ENCODE data around the gene SLC25A30. TPM values are rescaled to one million over a fixed set of nuclear protein-coding genes. Genes with fewer than 3 reads are reported as not detected.
"Not testable (repeated sequence)": the region's sequence is repeated elsewhere in the genome, so short reads cannot be mapped to it uniquely, and the experiment has no call there.

Gene SLC25A30
- total RNA-seq, 2 donors from 2014 or later = 9.2 TPM

DNA sequence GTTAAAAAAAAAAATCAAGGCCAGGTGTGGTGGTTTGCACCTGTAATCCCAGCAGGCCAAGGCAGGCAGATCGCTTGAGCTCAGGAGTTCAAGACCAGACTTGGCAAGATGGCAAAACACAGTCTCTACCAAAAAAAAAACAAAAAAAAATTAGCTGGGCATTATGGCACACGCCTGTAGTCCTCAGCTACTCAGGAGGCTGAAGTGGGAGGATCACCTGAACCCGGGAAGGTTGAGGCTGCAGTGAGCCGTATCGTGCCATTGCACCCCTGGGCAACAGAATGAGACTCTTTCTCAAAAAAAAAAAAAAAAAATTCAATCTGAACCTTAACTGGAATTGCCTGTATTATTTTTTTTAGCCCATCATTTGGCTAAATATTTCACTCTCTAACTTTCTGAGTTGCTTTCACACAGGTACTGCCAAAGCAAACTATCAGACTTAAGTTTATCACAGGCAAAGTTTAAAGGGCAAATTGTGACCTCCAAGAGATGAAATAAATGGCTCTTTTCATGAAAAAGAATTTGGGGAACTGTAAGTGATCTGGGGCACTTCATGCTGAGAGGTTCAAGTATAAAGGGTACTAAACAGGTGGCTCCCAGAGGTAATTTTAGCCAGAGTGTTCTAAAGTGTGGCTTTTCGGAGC lies 14.7 kb upstream of the SLC25A30 start:
- no peak overlapping the region for H3K4me3 ChIP-seq
- no peaks in the 10 kb centered on the region for H3K36me3 ChIP-seq
- TF ChIP-seq, protein P1, sequence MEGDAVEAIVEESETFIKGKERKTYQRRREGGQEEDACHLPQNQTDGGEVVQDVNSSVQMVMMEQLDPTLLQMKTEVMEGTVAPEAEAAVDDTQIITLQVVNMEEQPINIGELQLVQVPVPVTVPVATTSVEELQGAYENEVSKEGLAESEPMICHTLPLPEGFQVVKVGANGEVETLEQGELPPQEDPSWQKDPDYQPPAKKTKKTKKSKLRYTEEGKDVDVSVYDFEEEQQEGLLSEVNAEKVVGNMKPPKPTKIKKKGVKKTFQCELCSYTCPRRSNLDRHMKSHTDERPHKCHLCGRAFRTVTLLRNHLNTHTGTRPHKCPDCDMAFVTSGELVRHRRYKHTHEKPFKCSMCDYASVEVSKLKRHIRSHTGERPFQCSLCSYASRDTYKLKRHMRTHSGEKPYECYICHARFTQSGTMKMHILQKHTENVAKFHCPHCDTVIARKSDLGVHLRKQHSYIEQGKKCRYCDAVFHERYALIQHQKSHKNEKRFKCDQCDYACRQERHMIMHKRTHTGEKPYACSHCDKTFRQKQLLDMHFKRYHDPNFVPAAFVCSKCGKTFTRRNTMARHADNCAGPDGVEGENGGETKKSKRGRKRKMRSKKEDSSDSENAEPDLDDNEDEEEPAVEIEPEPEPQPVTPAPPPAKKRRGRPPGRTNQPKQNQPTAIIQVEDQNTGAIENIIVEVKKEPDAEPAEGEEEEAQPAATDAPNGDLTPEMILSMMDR (IDR thresholded peaks at IDR 0.05) = no peak
- intact Hi-C loops (cut with DNase I) = no loop called here
- H3K9ac ChIP-seq (ENCODE audit: low read depth in 2 of 2, low read length in 2 of 2) = no peak overlapping the region
- no peaks in the 10 kb centered on the region for H3K4me1 ChIP-seq
- no peak for DNase-seq
- no peaks in the 10 kb centered on the region for H3K9me3 ChIP-seq
- no peak overlapping the region for H3K27ac ChIP-seq
- H3K27me3 ChIP-seq = no peaks in the 10 kb centered on the region

DNA sequence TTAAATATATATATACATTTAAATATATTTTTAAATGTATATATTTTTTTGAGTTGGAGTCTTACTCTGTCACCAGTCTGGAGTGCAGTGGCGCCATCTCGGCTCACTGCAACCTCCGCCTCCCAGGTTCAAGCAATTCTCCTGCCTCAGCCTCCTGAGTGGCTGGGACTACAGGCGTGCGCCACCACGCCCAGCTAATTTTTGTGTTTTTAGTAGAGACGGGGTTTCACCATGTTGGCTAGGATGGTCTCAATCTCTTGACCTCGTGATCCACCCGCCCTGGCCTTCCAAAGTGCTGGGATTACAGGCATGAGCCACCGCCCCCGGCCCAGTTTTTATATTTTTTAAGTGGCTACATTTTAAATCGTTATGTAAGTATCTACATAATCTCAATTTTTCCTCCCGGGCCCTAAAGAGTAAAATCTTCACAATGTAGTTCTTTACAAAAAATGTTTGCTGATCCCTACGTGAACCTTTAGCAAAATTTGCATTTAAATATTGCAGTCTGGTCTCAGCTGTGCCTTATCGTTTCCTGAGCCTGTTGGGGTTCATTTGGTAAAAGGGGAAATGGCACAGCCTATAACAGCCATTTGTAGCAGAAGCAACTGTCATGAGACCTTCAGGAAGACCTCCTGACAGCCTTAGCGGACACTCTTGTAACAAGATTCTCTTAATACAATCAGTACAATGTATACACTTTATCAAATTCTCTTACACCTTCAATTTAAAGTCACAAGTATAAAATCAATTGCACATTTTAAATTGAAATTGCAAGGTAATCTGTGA lies 8.1 kb upstream of the SLC25A30 start:
- H3K27ac ChIP-seq; H3K27me3 ChIP-seq; H3K4me1 ChIP-seq; DNase-seq; H3K4me3 ChIP-seq; H3K9ac ChIP-seq (ENCODE audit: low read depth in 2 of 2, low read length in 2 of 2); H3K36me3 ChIP-seq; H3K9me3 ChIP-seq; intact Hi-C loops (cut with DNase I): not testable (repeated sequence)

DNA sequence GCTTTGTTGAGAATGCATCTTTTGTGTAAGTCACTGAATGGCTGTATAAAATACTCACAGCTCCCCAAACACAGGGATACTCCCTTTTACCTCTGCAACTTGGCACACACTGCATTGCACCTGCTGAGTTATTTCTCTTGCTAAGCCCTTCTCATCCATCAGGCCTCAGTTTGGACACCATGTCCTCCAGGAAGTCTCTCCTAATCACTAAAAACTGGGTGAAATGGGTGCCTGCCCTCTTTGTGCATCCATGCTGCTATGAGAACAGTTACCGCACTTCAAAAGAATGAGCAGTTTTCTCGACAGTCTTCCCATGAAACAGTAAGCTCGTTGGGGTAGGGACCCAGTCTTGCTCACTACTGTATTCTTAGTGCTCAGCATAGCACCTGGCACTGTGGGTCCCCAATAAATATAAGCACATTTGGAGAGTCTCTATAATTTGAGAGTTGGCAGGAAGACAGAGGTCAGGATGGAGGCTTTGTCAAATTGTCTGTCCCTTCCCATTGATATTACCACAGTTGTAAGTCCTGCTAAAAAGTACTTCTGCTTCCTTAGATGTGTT lies 4.6 kb upstream of the SLC25A30 start:
- no peaks in the 10 kb centered on the region for H3K27me3 ChIP-seq
- H3K36me3 ChIP-seq = no peaks in the 10 kb centered on the region
- H3K27ac ChIP-seq = peak overlapping the region; percentile 2
- no peaks in the 10 kb centered on the region for H3K9me3 ChIP-seq
- H3K4me3 ChIP-seq = no peak overlapping the region
- H3K4me1 ChIP-seq = no peaks in the 10 kb centered on the region
- no peak for DNase-seq
- intact Hi-C loops (cut with DNase I) = no loop called here
- peak overlapping the region in 1 of 2 donors; percentile 40 for H3K9ac ChIP-seq (ENCODE audit: low read depth in 2 of 2, low read length in 2 of 2)
- TF ChIP-seq, protein P1 (IDR thresholded peaks at IDR 0.05) = no peak

DNA sequence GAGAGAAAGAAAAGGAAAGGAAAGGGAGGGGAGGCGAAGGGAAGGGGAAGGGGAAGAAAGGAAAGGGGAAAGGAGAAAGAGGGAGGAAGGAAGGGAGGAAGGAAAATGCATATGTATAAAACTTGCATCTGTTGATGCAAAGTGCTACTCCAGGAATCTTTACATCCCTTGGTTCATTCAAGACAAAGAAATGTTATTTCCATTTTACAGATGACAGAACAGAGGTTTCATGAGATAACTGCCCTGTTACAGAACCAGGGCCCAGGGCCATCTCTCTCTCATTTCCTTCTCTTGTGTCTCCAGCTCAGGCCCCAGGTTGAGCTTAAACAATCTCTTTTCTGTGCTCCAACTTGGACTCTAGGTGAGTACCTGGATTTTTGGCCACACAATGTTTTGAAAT lies 1.8 kb upstream of the SLC25A30 start:
- Histone ChIP-seq H3K9ac (ENCODE audit: low read depth in 2 of 2, low read length in 2 of 2) (no peak overlapping the region), H3K4me1 (no peaks in the 10 kb centered on the region), H3K36me3 (no peaks in the 10 kb centered on the region), H3K27me3 (no peaks in the 10 kb centered on the region), H3K27ac (no peak overlapping the region), H3K9me3 (no peaks in the 10 kb centered on the region), H3K4me3 (no peak overlapping the region)
- TF ChIP-seq, protein P1 (IDR thresholded peaks at IDR 0.05) = no peak
- DNase-seq = no peak
- intact Hi-C loops (cut with DNase I) = loop anchor here (5.0 kb wide), 1 partner anchor 47 kb away; no protein-coding TSS in a partner anchor

DNA sequence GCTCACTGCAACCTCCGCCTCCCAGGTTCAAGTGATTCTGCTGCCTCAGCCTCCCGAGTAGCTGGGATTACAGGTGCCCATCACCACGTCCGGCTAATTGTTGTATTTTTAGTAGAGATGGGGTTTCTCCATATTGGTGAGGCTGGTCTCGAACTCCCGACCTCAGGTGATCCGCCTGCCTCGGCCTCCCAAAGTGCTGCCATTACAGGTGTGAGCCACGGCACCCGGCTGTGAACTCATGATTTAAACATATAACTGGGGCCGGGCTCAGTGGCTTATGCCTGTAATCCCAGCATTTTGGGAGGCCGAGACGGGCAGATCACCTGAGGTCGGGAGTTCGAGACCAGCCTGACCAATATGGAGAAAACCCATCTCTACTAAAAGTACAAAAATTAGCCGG lies 1.2 kb upstream of the SLC25A30 start:
- H3K9ac ChIP-seq (ENCODE audit: low read depth in 2 of 2, low read length in 2 of 2); H3K27me3 ChIP-seq; H3K9me3 ChIP-seq; H3K4me3 ChIP-seq; H3K27ac ChIP-seq; H3K4me1 ChIP-seq; DNase-seq; H3K36me3 ChIP-seq: not testable (repeated sequence)
- intact Hi-C loops (cut with DNase I) = loop anchor here (5.0 kb wide), 1 partner anchor 48 kb away; no protein-coding TSS in a partner anchor

DNA sequence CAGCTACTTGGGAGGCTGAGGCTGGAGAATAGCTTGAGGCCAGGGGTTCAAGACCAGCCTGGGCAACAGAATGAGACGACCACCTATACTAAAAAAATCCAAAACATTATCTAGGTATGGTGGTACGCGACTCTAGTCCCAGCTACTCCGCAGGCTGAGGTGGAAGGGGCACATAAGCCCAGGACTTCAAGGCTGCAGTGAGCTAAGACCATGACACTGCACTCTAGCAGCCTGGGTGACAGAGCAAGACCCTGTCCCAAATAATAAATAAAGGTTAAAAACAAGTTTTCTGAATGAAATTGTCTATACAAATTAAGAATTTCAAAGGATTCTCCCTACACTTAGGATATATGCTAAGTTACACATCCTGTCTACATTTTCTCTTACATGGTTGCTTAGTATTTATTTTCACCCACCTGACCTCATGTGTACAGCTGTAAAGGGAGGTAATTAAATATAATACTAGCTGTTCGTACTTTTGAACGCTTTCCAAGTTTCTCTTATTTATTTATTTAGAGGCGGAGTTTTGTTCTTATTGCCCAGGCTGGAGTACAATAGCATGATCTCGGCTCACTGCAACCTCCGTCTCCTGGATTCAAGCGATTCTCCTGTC lies 1.6 kb downstream of the SLC25A30 start:
- no peaks in the 10 kb centered on the region for H3K36me3 ChIP-seq
- no peaks in the 10 kb centered on the region for H3K4me1 ChIP-seq
- H3K27me3 ChIP-seq = no peaks in the 10 kb centered on the region
- TF ChIP-seq, protein P1 (IDR thresholded peaks at IDR 0.05) = no peak
- no peaks in the 10 kb centered on the region for H3K9me3 ChIP-seq
- no peak for DNase-seq
- intact Hi-C loops (cut with DNase I) = loop anchor here (5.0 kb wide), 1 partner anchor 51 kb away; no protein-coding TSS in a partner anchor
- H3K27ac ChIP-seq = peak overlapping the region; percentile 83
- H3K4me3 ChIP-seq = peak overlapping the region; percentile 56
- H3K9ac ChIP-seq (ENCODE audit: low read depth in 2 of 2, low read length in 2 of 2) = peak overlapping the region in 1 of 2 donors; percentile 77
